Measurements from ENCODE around the gene MASP1. TPM values are rescaled to one million over a fixed set of nuclear protein-coding genes. Genes with fewer than 3 reads are reported as not detected.

Gene MASP1
- total and polyA plus RNA-seq, 9 donors, result 3.2 to 12.7 (median 8.1) TPM

- Histone ChIP-seq H3K27ac (ENCODE audit: low read length) (no peak overlapping the region), H3K4me1 (ENCODE audit: control insufficient read depth, insufficient read depth, low read length) (peaks cover 5% of the 10 kb centered on the region), H3K4me3 (ENCODE audit: low read length) (no peak overlapping the region), H3K9me3 (replicated peaks; ENCODE audit: control insufficient read depth, low read depth, low read length) (no peaks in the 10 kb centered on the region), H3K36me3 (ENCODE audit: control insufficient read depth, insufficient read depth, low read length) (no peaks in the 10 kb centered on the region), H3K27me3 (ENCODE audit: control insufficient read depth, insufficient read depth, low read length) (peaks cover 3% of the 10 kb centered on the region)
- DNase-seq, result no peak
- no CpG with 5 or more reads among the region's 1 CpG for WGBS (ENCODE audit: insufficient coverage)
Measured at GRCh38 chr3:187287256-187287655, 4.3 kb downstream of the MASP1 start.

GRCh38 chr3:187286467-187287059 lies 5.0 kb downstream of the MASP1 start:
- Histone ChIP-seq H3K27ac (ENCODE audit: low read length) (no peak overlapping the region), H3K36me3 (ENCODE audit: control insufficient read depth, insufficient read depth, low read length) (no peaks in the 10 kb centered on the region), H3K4me1 (ENCODE audit: control insufficient read depth, insufficient read depth, low read length) (peaks cover 5% of the 10 kb centered on the region), H3K4me3 (ENCODE audit: low read length) (no peak overlapping the region), H3K27me3 (ENCODE audit: control insufficient read depth, insufficient read depth, low read length) (peaks cover 3% of the 10 kb centered on the region), H3K9me3 (replicated peaks; ENCODE audit: control insufficient read depth, low read depth, low read length) (no peaks in the 10 kb centered on the region)
- DNase-seq, result no peak
- 90% methylated on average over 4 of the region's 5 CpGs for WGBS (ENCODE audit: insufficient coverage)

- WGBS (ENCODE audit: insufficient coverage), result no CpG with 5 or more reads among the region's 4 CpGs
- Histone ChIP-seq H3K27ac (ENCODE audit: low read length) (no peak overlapping the region), H3K27me3 (ENCODE audit: control insufficient read depth, insufficient read depth, low read length) (no peaks in the 10 kb centered on the region), H3K4me3 (ENCODE audit: low read length) (no peak overlapping the region), H3K4me1 (ENCODE audit: control insufficient read depth, insufficient read depth, low read length) (no peaks in the 10 kb centered on the region), H3K36me3 (ENCODE audit: control insufficient read depth, insufficient read depth, low read length) (no peaks in the 10 kb centered on the region), H3K9me3 (replicated peaks; ENCODE audit: control insufficient read depth, low read depth, low read length) (no peaks in the 10 kb centered on the region)
- no peak for DNase-seq
Measured at GRCh38 chr3:187281191-187281714, 10.3 kb downstream of the MASP1 start.

GRCh38 chr3:187280644-187281043 lies 10.9 kb downstream of the MASP1 start:
- no peak for DNase-seq
- 67% methylated on average over 1 of the region's 1 CpG for WGBS (ENCODE audit: insufficient coverage)
- H3K9me3 ChIP-seq (replicated peaks; ENCODE audit: control insufficient read depth, low read depth, low read length), result no peaks in the 10 kb centered on the region
- no peaks in the 10 kb centered on the region for H3K36me3 ChIP-seq (ENCODE audit: control insufficient read depth, insufficient read depth, low read length)
- H3K4me1 ChIP-seq (ENCODE audit: control insufficient read depth, insufficient read depth, low read length), result no peaks in the 10 kb centered on the region
- no peaks in the 10 kb centered on the region for H3K27me3 ChIP-seq (ENCODE audit: control insufficient read depth, insufficient read depth, low read length)
- no peak overlapping the region for H3K4me3 ChIP-seq (ENCODE audit: low read length)
- no peak overlapping the region for H3K27ac ChIP-seq (ENCODE audit: low read length)

- H3K27me3 ChIP-seq (ENCODE audit: control insufficient read depth, insufficient read depth, low read length), result no peaks in the 10 kb centered on the region
- WGBS (ENCODE audit: insufficient coverage), result 88% methylated on average over 1 of the region's 1 CpG
- H3K4me1 ChIP-seq (ENCODE audit: control insufficient read depth, insufficient read depth, low read length), result no peaks in the 10 kb centered on the region
- no peak overlapping the region for H3K4me3 ChIP-seq (ENCODE audit: low read length)
- no peak for DNase-seq
- H3K9me3 ChIP-seq (replicated peaks; ENCODE audit: control insufficient read depth, low read depth, low read length), result no peaks in the 10 kb centered on the region
- no peaks in the 10 kb centered on the region for H3K36me3 ChIP-seq (ENCODE audit: control insufficient read depth, insufficient read depth, low read length)
- no peak overlapping the region for H3K27ac ChIP-seq (ENCODE audit: low read length)
Measured at GRCh38 chr3:187277129-187277462, 14.4 kb downstream of the MASP1 start.

GRCh38 chr3:187276397-187277128 lies 15.0 kb downstream of the MASP1 start:
- Histone ChIP-seq H3K9me3 (replicated peaks; ENCODE audit: control insufficient read depth, low read depth, low read length) (no peaks in the 10 kb centered on the region), H3K27ac (ENCODE audit: low read length) (no peak overlapping the region), H3K4me3 (ENCODE audit: low read length) (no peak overlapping the region), H3K27me3 (ENCODE audit: control insufficient read depth, insufficient read depth, low read length) (no peaks in the 10 kb centered on the region), H3K4me1 (ENCODE audit: control insufficient read depth, insufficient read depth, low read length) (no peaks in the 10 kb centered on the region), H3K36me3 (ENCODE audit: control insufficient read depth, insufficient read depth, low read length) (no peaks in the 10 kb centered on the region)
- WGBS (ENCODE audit: insufficient coverage), result 66% methylated on average over 4 of the region's 7 CpGs
- DNase-seq, result no peak

- H3K4me1 ChIP-seq (ENCODE audit: control insufficient read depth, insufficient read depth, low read length), result no peaks in the 10 kb centered on the region
- peaks cover 8% of the 10 kb centered on the region for H3K9me3 ChIP-seq (replicated peaks; ENCODE audit: control insufficient read depth, low read depth, low read length)
- no peak for DNase-seq
- no peak overlapping the region for H3K4me3 ChIP-seq (ENCODE audit: low read length)
- H3K27ac ChIP-seq (ENCODE audit: low read length), result no peak overlapping the region
- H3K27me3 ChIP-seq (ENCODE audit: control insufficient read depth, insufficient read depth, low read length), result no peaks in the 10 kb centered on the region
- H3K36me3 ChIP-seq (ENCODE audit: control insufficient read depth, insufficient read depth, low read length), result no peaks in the 10 kb centered on the region
- 21% methylated on average over 5 of the region's 5 CpGs for WGBS (ENCODE audit: insufficient coverage)
Measured at GRCh38 chr3:187274977-187275338, 16.6 kb downstream of the MASP1 start.

GRCh38 chr3:187274315-187274976 lies 17.1 kb downstream of the MASP1 start:
- DNase-seq, result no peak
- Histone ChIP-seq H3K36me3 (ENCODE audit: control insufficient read depth, insufficient read depth, low read length) (no peaks in the 10 kb centered on the region), H3K27ac (ENCODE audit: low read length) (no peak overlapping the region), H3K9me3 (replicated peaks; ENCODE audit: control insufficient read depth, low read depth, low read length) (peaks cover 10% of the 10 kb centered on the region), H3K4me1 (ENCODE audit: control insufficient read depth, insufficient read depth, low read length) (no peaks in the 10 kb centered on the region), H3K27me3 (ENCODE audit: control insufficient read depth, insufficient read depth, low read length) (no peaks in the 10 kb centered on the region), H3K4me3 (ENCODE audit: low read length) (no peak overlapping the region)
- WGBS (ENCODE audit: insufficient coverage), result 69% methylated on average over 2 of the region's 6 CpGs

GRCh38 chr3:187271582-187271981 lies 20.0 kb downstream of the MASP1 start:
- Histone ChIP-seq H3K4me3 (ENCODE audit: low read length) (no peak overlapping the region), H3K27ac (ENCODE audit: low read length) (no peak overlapping the region), H3K4me1 (ENCODE audit: control insufficient read depth, insufficient read depth, low read length) (no peaks in the 10 kb centered on the region), H3K9me3 (replicated peaks; ENCODE audit: control insufficient read depth, low read depth, low read length) (peaks cover 15% of the 10 kb centered on the region), H3K36me3 (ENCODE audit: control insufficient read depth, insufficient read depth, low read length) (no peaks in the 10 kb centered on the region), H3K27me3 (ENCODE audit: control insufficient read depth, insufficient read depth, low read length) (no peaks in the 10 kb centered on the region)
- DNase-seq, result no peak
- WGBS (ENCODE audit: insufficient coverage), result 20% methylated on average over 1 of the region's 2 CpGs

- H3K27ac ChIP-seq (ENCODE audit: low read length), result no peak overlapping the region
- no peaks in the 10 kb centered on the region for H3K27me3 ChIP-seq (ENCODE audit: control insufficient read depth, insufficient read depth, low read length)
- no peaks in the 10 kb centered on the region for H3K36me3 ChIP-seq (ENCODE audit: control insufficient read depth, insufficient read depth, low read length)
- H3K4me3 ChIP-seq (ENCODE audit: low read length), result no peak overlapping the region
- H3K4me1 ChIP-seq (ENCODE audit: control insufficient read depth, insufficient read depth, low read length), result peaks cover 5% of the 10 kb centered on the region
- no peak for DNase-seq
- peaks cover 15% of the 10 kb centered on the region for H3K9me3 ChIP-seq (replicated peaks; ENCODE audit: control insufficient read depth, low read depth, low read length)
Measured at GRCh38 chr3:187269486-187269885, 22.1 kb downstream of the MASP1 start.
